Parathyroid adenoma (tissue), 2 donors: ENCODE data around the gene C11orf98.
A peak's percentile ranks its signal among the peaks of the same experiment; 100 is the strongest.

Experiments used
- H2AFZ ChIP-seq: fragments of 300-600 bp; sonication (generic); one replicate; pipeline ENCODE4 v1.7.0; 2017; ENCODE audit warnings: antibody characterized with exemption, mild to moderate bottlenecking
- H3K27ac ChIP-seq: fragments of 300-600 bp; sonication (generic); one replicate; pipeline ENCODE4 v1.7.0; 2017
- H3K27me3 ChIP-seq: fragments of 300-600 bp; sonication (generic); one replicate; pipeline ENCODE4 v1.7.0; 2017; ENCODE audit warnings: low read length; ENCODE audit not compliant: control insufficient read depth, insufficient read depth
- H3K36me3 ChIP-seq: fragments of 300-600 bp; sonication (generic); one replicate; pipeline ENCODE4 v1.7.0; 2017; ENCODE audit warnings: low read length; ENCODE audit not compliant: control insufficient read depth, insufficient read depth
- H3K4me1 ChIP-seq: fragments of 300-600 bp; sonication (generic); one replicate; pipeline ENCODE4 v1.7.0; 2017; ENCODE audit warnings: control low read depth
- H3K4me2 ChIP-seq: fragments of 300-600 bp; sonication (generic); one replicate; pipeline ENCODE4 v1.7.0; 2017; ENCODE audit warnings: low read length
- H3K4me3 ChIP-seq: fragments of 300-600 bp; sonication (generic); one replicate; pipeline ENCODE4 v1.7.0; 2017; ENCODE audit warnings: low read depth, low read length
- H3K79me2 ChIP-seq: fragments of 300-600 bp; sonication (generic); one replicate; pipeline ENCODE4 v1.7.0; 2017; ENCODE audit warnings: control low read depth
- H3K9ac ChIP-seq: fragments of 300-600 bp; sonication (generic); one replicate; pipeline ENCODE4 v1.7.0; 2017; ENCODE audit warnings: mild to moderate bottlenecking
- H3K9me3 ChIP-seq: fragments of 300-600 bp; sonication (generic); one replicate; pipeline ENCODE4 v1.7.0; 2017; ENCODE audit warnings: low read length; ENCODE audit not compliant: control insufficient read depth
- CTCF ChIP-seq: fragments of 300-600 bp; sonication (generic); IDR thresholded peaks from one replicate; pipeline ENCODE4 v1.7.0; 2017; ENCODE audit warnings: antibody characterized with exemption, mild to moderate bottlenecking
- donor health status: primary hyperparathyroidism.

C11orf98 gene

GRCh38 chr11:62673196-62673525 is 8.2 kb upstream of the C11orf98 start:
- no peak overlapping the region for H3K4me2 ChIP-seq
- no peaks in the 10 kb centered on the region for H3K9me3 ChIP-seq
- H3K27me3 ChIP-seq: no peaks in the 10 kb centered on the region
- no peak overlapping the region for H3K27ac ChIP-seq
- no peaks in the 10 kb centered on the region for H3K79me2 ChIP-seq
- no peak for TF ChIP-seq CTCF
- H3K36me3 ChIP-seq: no peaks in the 10 kb centered on the region
- peaks cover 4% of the 10 kb centered on the region for H3K4me1 ChIP-seq
- no peak overlapping the region for H3K9ac ChIP-seq
- no peak overlapping the region for H2AFZ ChIP-seq
- no peak overlapping the region for H3K4me3 ChIP-seq

GRCh38 chr11:62671608-62672389 is 6.8 kb upstream of the C11orf98 start, which contains the start of the genes LBHD1 and UQCC3:
Gene LBHD1, minus strand, starts transcription at chr11:62672267. Its CDS starts 2,236 bp downstream, at chr11:62670031.
Gene UQCC3, plus strand, starts transcription at chr11:62671673. Its CDS starts 73 bp downstream, at chr11:62671746.
- no peak for TF ChIP-seq CTCF
- peak within 1 kb of the TSS; percentile 81 for H2AFZ ChIP-seq
- H3K36me3 ChIP-seq: no peaks in the 10 kb centered on the region
- peak within 1 kb of the TSS; percentile 73 for H3K4me3 ChIP-seq
- H3K4me2 ChIP-seq: peak within 1 kb of the TSS; percentile 60
- H3K9ac ChIP-seq: no peak within 1 kb of the TSS
- H3K27ac ChIP-seq: peak within 1 kb of the TSS; percentile 75
- no peaks in the 10 kb centered on the region for H3K79me2 ChIP-seq
- no peaks in the 10 kb centered on the region for H3K9me3 ChIP-seq
- peaks cover 2% of the 10 kb centered on the region for H3K4me1 ChIP-seq
- no peaks in the 10 kb centered on the region for H3K27me3 ChIP-seq

- Histone ChIP-seq H3K9me3 (no peaks in the 10 kb centered on the region), H3K4me1 (peaks cover 2% of the 10 kb centered on the region), H3K4me2 (peak overlapping the region; percentile 60), H3K4me3 (peak overlapping the region; percentile 73), H3K27me3 (no peaks in the 10 kb centered on the region), H3K9ac (no peak overlapping the region), H3K79me2 (no peaks in the 10 kb centered on the region), H3K36me3 (no peaks in the 10 kb centered on the region), H3K27ac (peak overlapping the region; percentile 75), H2AFZ (peak overlapping the region; percentile 81)
- no peak for TF ChIP-seq CTCF
Measured at GRCh38 chr11:62671236-62671607, 6.2 kb upstream of the C11orf98 start.

- H3K4me1 ChIP-seq: peaks cover 2% of the 10 kb centered on the region
- H3K79me2 ChIP-seq: no peaks in the 10 kb centered on the region
Measured at GRCh38 chr11:62669420-62670161, 4.6 kb upstream of the C11orf98 start.

More at GRCh38 chr11:62669420-62670161, 4.6 kb upstream of the C11orf98 start:
- Histone ChIP-seq H2AFZ (no peak overlapping the region), H3K9me3 (no peaks in the 10 kb centered on the region), H3K4me2 (no peak overlapping the region), H3K27me3 (no peaks in the 10 kb centered on the region), H3K27ac (no peak overlapping the region), H3K36me3 (no peaks in the 10 kb centered on the region), H3K9ac (no peak overlapping the region), H3K4me3 (no peak overlapping the region)
- TF ChIP-seq CTCF: no peak
